ENCODE measurements around the gene SMCP.

- no peak for TF ChIP-seq CTCF (conservative IDR thresholded peaks at IDR 0.05; ENCODE audit: low read depth in 2 of 2)
- TF ChIP-seq EZH2 (IDR thresholded peaks at IDR 0.05; ENCODE audit: low read depth, unreplicated experiment), result no peak
- no peak for TF ChIP-seq POLR2AphosphoS5 (IDR thresholded peaks at IDR 0.05; ENCODE audit: low read depth)
- no peak for TF ChIP-seq CREB1 (CRISPR knock-in tag; IDR thresholded peaks at IDR 0.05; ENCODE audit: low read depth)
- TF ChIP-seq ZNF331 (CRISPR knock-in tag; IDR thresholded peaks at IDR 0.05; ENCODE audit: low read depth), result no peak
- TF ChIP-seq EZH2phosphoT487 (IDR thresholded peaks at IDR 0.05; ENCODE audit: unreplicated experiment), result no peak
- no peak for TF ChIP-seq JUNB (IDR thresholded peaks at IDR 0.05; ENCODE audit: unreplicated experiment)
- TF ChIP-seq, protein P1, sequence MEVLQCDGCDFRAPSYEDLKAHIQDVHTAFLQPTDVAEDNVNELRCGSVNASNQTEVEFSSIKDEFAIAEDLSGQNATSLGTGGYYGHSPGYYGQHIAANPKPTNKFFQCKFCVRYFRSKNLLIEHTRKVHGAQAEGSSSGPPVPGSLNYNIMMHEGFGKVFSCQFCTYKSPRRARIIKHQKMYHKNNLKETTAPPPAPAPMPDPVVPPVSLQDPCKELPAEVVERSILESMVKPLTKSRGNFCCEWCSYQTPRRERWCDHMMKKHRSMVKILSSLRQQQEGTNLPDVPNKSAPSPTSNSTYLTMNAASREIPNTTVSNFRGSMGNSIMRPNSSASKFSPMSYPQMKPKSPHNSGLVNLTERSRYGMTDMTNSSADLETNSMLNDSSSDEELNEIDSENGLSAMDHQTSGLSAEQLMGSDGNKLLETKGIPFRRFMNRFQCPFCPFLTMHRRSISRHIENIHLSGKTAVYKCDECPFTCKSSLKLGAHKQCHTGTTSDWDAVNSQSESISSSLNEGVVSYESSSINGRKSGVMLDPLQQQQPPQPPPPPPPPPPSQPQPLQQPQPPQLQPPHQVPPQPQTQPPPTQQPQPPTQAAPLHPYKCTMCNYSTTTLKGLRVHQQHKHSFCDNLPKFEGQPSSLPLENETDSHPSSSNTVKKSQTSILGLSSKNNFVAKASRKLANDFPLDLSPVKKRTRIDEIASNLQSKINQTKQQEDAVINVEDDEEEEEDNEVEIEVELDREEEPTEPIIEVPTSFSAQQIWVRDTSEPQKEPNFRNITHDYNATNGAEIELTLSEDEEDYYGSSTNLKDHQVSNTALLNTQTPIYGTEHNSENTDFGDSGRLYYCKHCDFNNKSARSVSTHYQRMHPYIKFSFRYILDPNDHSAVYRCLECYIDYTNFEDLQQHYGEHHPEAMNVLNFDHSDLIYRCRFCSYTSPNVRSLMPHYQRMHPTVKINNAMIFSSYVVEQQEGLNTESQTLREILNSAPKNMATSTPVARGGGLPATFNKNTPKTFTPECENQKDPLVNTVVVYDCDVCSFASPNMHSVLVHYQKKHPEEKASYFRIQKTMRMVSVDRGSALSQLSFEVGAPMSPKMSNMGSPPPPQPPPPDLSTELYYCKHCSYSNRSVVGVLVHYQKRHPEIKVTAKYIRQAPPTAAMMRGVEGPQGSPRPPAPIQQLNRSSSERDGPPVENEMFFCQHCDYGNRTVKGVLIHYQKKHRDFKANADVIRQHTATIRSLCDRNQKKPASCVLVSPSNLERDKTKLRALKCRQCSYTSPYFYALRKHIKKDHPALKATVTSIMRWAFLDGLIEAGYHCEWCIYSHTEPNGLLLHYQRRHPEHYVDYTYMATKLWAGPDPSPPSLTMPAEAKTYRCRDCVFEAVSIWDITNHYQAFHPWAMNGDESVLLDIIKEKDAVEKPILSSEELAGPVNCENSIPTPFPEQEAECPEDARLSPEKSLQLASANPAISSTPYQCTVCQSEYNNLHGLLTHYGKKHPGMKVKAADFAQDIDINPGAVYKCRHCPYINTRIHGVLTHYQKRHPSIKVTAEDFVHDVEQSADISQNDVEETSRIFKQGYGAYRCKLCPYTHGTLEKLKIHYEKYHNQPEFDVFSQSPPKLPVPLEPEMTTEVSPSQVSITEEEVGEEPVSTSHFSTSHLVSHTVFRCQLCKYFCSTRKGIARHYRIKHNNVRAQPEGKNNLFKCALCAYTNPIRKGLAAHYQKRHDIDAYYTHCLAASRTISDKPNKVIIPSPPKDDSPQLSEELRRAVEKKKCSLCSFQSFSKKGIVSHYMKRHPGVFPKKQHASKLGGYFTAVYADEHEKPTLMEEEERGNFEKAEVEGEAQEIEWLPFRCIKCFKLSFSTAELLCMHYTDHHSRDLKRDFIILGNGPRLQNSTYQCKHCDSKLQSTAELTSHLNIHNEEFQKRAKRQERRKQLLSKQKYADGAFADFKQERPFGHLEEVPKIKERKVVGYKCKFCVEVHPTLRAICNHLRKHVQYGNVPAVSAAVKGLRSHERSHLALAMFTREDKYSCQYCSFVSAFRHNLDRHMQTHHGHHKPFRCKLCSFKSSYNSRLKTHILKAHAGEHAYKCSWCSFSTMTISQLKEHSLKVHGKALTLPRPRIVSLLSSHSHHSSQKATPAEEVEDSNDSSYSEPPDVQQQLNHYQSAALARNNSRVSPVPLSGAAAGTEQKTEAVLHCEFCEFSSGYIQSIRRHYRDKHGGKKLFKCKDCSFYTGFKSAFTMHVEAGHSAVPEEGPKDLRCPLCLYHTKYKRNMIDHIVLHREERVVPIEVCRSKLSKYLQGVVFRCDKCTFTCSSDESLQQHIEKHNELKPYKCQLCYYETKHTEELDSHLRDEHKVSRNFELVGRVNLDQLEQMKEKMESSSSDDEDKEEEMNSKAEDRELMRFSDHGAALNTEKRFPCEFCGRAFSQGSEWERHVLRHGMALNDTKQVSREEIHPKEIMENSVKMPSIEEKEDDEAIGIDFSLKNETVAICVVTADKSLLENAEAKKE (CRISPR knock-in tag; IDR thresholded peaks at IDR 0.05), result no peak
- TF ChIP-seq ZNF114 (CRISPR knock-in tag; IDR thresholded peaks at IDR 0.05), result no peak
- TF ChIP-seq, protein P2, sequence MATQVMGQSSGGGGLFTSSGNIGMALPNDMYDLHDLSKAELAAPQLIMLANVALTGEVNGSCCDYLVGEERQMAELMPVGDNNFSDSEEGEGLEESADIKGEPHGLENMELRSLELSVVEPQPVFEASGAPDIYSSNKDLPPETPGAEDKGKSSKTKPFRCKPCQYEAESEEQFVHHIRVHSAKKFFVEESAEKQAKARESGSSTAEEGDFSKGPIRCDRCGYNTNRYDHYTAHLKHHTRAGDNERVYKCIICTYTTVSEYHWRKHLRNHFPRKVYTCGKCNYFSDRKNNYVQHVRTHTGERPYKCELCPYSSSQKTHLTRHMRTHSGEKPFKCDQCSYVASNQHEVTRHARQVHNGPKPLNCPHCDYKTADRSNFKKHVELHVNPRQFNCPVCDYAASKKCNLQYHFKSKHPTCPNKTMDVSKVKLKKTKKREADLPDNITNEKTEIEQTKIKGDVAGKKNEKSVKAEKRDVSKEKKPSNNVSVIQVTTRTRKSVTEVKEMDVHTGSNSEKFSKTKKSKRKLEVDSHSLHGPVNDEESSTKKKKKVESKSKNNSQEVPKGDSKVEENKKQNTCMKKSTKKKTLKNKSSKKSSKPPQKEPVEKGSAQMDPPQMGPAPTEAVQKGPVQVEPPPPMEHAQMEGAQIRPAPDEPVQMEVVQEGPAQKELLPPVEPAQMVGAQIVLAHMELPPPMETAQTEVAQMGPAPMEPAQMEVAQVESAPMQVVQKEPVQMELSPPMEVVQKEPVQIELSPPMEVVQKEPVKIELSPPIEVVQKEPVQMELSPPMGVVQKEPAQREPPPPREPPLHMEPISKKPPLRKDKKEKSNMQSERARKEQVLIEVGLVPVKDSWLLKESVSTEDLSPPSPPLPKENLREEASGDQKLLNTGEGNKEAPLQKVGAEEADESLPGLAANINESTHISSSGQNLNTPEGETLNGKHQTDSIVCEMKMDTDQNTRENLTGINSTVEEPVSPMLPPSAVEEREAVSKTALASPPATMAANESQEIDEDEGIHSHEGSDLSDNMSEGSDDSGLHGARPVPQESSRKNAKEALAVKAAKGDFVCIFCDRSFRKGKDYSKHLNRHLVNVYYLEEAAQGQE (IDR thresholded peaks at IDR 0.05; ENCODE audit: unreplicated experiment), result no peak
- TF ChIP-seq, protein P3, sequence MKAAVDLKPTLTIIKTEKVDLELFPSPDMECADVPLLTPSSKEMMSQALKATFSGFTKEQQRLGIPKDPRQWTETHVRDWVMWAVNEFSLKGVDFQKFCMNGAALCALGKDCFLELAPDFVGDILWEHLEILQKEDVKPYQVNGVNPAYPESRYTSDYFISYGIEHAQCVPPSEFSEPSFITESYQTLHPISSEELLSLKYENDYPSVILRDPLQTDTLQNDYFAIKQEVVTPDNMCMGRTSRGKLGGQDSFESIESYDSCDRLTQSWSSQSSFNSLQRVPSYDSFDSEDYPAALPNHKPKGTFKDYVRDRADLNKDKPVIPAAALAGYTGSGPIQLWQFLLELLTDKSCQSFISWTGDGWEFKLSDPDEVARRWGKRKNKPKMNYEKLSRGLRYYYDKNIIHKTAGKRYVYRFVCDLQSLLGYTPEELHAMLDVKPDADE (IDR thresholded peaks at IDR 0.05), result no peak
These were observed 2.2 kb downstream of the SMCP start for GRCh38 chr1:152880316-152880715.
